Activated T-cell treated with anti-CD3 and anti-CD28 coated beads, Interleukin-2, amount 50 U/mL, for 48 hours (primary cell): ENCODE results near the gene ERO1B.
"Not testable (repeated sequence)": the region's sequence is repeated elsewhere in the genome, so short reads cannot be mapped to it uniquely, and the experiment has no call there.

Experiments
- DNase-seq, 2 experiments: peaks; one replicate each; pipeline ENCODE4 v3.0.0-alpha.2; 2020

The ERO1B gene

DNA sequence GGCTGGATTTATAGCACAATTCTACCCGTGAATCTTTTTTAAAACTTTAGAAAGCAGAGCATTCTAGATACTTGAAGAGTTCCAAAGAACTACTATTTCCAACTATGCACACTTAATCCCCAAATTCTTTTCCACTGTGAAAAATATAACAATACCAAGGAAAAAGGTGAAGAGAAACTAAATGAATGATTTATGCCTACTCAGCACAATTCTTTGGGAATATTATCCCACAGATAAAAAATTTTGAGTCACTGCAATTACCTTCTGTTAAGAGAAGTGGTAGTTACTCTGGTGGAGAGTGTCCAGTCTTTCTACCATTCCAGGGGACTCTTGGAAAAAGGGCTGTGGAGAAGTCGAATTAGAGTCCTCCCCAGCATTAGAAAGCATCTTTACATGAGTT lies 39.2 kb downstream of the ERO1B start:
- DNase-seq, result no peak

GRCh38 chr1:236240675-236241074 lies 41.1 kb downstream of the ERO1B start:
- DNase-seq, result no peak

GRCh38 chr1:236239092-236239585 lies 42.6 kb downstream of the ERO1B start:
- no peak for DNase-seq

DNA sequence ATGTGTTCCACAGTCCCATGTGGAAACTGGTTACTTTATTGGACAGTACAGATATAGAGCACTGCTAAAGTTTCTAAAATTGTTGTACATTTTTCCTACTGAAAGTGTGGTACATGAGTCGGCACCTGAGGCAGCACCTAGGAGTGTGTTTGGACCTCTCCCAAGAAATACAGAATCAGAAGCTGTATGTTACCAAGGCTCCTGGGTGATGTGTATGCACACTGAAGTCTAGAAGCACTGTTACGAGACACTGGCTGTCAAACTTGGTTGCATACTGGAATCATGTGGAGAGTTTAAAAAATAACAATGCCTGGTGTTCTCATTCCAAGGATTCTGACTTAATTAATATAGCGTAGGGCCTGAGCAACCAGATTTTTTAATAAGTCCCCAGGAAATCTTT lies 46.6 kb downstream of the ERO1B start:
- DNase-seq, result no peak

DNA sequence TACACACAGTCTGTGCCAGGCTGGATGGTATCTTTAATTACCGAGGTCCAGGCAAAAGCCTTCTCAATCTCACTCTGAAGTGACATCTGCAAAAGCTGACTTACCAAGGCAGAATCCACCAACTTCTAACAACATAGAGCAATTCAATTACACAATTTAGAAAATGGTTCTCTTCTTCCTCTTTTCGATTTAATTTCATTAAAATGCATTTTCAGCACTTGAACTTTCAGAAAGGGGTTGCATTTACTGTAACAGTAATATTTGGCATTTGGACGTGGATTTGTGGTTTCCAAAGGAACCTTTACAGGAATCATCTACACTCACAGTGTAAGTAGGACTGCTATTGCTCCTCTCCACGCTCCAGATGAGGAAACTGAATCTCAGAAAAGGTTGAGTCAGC lies 53.3 kb downstream of the ERO1B start:
- no peak for DNase-seq

GRCh38 chr1:236222632-236223031 lies 59.1 kb downstream of the ERO1B start:
- no peak for DNase-seq

GRCh38 chr1:236220473-236220872 lies 61.3 kb downstream of the ERO1B start:
- DNase-seq, result no peak

DNA sequence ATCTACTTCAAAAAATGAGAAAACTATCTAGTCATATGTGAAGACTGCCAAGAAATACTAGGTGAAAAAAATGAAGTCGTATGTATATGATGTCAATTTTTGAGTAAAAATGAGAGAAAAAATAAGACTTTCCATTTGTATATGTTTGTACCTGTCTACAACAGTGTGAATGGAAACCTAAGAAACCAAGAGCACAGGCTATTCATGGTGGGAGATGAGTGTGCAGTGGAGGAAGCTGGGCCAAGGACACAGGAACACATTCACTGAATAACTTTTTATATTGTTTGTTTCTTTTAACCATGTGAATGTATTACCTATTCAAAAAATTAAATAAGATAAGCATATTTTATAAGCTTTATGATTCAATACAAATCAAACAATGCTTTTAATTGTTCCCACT lies 67.0 kb downstream of the ERO1B start:
- no peak for DNase-seq

GRCh38 chr1:236213534-236213933 lies 68.2 kb downstream of the ERO1B start:
- no peak for DNase-seq

DNA sequence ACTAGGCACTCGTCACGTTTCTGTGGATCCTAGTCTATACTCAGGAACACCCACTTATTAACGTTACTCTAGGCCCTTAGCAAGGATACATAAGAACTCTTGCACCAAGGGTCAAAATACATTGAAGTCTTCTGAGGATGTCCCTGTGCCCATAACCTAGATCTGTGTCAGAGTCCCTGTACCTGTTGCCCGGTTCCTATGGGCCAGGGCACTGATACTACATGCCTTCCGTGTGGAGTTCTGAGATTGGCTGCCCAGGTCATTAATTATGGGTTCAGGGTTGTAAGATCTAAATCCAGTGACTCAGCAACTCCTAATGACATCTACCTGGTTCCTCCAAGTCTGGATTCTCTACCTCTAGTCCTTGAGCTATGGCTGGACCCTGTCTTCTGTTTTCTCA lies 69.9 kb downstream of the ERO1B start:
- no peak for DNase-seq

DNA sequence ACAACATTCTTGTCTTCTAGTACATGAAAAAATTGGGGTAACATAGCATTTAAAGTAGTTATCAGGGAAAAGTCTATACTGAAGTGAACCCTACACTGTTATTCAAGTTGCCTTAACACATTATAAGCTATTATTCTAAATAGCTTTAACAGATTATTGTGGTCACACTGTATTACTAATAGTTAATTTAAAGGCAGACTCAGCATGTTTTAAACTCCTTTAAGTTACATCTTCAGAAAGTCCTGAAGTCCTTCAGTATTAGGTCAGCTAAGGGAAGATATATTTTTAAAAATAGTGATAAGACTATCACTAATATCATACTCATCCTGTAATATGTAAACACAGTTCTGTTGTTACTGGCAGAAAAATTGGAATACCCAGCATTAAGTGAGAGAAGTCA lies 72.0 kb downstream of the ERO1B start:
- DNase-seq, result no peak

- DNase-seq, result no peak
These were observed 72.6 kb downstream of the ERO1B start for GRCh38 chr1:236209185-236209584.

- no peak for DNase-seq
These were observed 74.2 kb downstream of the ERO1B start for GRCh38 chr1:236207569-236207968.

DNA sequence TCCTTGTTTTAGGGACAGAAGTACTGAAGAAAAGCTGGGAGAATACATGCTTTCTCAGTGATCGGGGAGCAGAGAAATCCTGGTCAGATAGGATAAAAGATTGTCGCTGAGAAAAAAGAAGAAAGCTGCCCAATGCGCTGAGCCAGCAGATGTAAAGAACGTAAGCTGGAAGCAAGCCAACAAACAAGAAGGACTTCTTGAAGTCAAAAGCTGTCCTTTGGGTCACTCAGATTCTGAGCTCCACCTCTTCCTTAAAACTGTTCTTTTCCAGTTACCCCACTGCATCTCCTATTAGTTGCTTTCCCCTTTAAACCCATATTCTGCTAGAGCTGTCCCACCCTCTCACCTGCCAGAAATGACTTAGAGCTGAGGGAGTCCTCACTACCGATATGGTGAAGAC lies 74.6 kb downstream of the ERO1B start:
- DNase-seq, result no peak

GRCh38 chr1:236206548-236206947 lies 75.2 kb downstream of the ERO1B start:
- DNase-seq, result no peak

GRCh38 chr1:236204656-236205055 lies 77.1 kb downstream of the ERO1B start:
- no peak for DNase-seq

- no peak for DNase-seq
These were observed 77.7 kb downstream of the ERO1B start for GRCh38 chr1:236204039-236204438.

GRCh38 chr1:236201786-236202185 lies 80.0 kb downstream of the ERO1B start:
- no peak for DNase-seq

DNA sequence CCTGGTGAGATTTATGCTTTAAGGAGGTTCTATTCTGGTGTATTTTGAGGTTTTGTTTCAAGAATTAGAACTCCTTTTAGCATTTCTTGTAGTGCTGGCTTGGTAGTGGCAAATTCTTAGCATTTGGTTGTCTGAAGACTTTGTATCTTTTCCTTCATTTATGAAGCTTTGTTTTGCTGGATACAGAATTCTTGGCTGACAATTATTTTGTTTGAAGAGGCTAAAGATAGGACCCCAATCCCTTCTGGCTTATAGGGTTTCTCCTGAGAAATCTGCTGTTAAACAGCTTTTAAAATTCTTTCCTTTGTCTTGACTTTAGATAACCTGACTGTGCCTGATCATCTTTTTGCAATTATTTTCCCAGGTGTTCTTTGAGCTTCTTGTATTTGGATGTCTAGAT lies 80.8 kb downstream of the ERO1B start:
- no peak for DNase-seq

- no peak for DNase-seq
These were observed 88.6 kb downstream of the ERO1B start for GRCh38 chr1:236193184-236193583.

DNA sequence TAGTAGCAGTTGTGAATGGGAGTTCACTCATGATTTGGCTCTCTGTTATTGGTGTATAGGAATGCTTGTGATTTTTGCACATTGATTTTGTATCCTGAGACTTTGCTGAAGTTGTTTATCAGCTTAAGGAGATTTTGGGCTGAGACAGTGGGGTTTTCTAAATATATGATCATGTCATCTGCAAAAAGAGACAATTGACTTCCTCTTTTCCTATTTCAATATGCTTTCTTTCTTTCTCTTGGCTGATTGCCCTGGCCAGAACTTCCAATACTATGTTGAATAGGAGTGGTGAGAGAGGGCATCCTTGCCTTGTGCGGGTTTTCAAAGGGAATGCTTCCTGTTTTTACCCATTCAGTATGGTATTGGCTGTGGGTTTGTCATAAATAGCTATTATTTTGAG lies 93.7 kb downstream of the ERO1B start:
- not testable (repeated sequence) for DNase-seq

DNA sequence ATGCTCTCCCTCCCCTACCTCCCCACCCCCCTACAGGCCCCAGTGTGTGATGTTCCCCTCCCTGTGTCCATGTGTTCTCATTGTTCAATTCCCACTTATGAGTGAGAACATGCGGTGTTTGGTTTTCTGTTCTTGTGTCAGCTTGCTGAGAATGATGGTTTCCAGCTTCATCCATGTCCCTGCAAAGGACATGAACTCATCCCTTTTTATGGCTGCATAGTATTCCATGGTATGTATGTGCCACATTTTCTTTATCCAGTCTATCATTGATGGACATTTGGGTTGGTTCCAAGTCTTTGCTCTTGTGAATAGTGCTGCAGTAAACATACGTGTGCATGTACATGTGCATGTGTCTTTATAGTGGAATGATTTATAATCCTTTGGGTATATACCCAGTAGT lies 95.3 kb downstream of the ERO1B start:
- not testable (repeated sequence) for DNase-seq

DNA sequence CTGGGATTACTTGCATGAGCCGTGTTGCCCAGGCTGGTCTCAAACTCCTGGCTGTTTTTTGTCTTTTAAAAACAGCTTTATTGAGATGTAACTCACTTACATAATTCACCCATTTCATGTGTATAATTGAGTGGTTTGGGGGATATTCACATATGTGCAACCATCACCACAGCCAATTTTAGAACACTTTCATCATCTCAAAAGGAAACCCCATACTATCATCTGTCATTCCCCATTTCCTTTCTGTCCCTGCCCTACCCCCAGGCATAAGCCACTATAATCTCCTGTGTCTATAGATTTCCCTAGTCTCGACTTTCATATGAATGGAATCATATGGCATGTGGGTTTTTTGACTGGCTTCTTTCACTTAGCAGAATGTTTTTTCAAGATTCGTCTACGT lies 96.1 kb downstream of the ERO1B start:
- DNase-seq, result no peak

DNA sequence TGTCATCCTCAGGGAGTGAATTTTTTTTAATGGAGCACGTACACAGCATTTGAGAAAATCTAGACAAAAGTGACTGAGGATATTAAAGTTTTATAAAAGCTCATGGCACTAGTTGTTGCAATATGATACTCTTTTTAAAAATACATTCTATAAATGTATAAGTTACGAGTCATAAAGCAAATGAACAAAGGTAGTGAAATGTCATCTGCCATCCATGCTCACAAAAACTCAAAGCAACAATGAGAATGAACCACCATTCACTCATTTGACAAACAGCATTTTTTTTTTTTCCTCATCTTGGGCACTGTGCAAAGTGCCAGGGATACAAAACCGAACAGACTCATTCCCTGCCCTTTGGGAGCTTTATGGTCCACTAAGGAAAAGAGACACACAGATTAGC lies 100.7 kb downstream of the ERO1B start:
- DNase-seq, result no peak

DNA sequence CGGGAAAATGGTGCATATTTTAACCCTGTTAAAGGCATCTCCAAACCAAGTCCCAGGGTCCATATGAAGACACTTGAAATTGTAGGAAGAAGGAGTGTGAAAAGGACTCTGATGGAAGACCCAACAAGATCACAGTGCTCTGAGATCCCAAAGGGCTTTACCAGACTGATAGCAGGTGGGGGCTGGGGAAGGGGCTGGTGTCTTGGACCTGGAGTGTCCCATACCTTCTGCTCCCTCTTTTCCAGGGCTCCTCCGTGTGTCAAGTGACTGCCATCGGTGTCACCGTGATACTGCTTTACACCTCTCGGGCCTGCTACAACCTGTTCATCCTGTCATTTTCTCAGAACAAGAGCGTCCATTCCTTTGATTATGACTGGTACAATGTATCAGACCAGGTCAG lies 102.1 kb downstream of the ERO1B start:
- DNase-seq, result no peak
